Measurements from ENCODE around the gene IGSF1. TPM values are rescaled to one million over a fixed set of nuclear protein-coding genes. Genes with fewer than 3 reads are reported as not detected.
A peak's percentile ranks its signal among the peaks of the same experiment; 100 is the strongest.

IGSF1 gene
- total and polyA plus RNA-seq, 12 donors = 0.19 to 21.4 (median 4.2) TPM

DNA sequence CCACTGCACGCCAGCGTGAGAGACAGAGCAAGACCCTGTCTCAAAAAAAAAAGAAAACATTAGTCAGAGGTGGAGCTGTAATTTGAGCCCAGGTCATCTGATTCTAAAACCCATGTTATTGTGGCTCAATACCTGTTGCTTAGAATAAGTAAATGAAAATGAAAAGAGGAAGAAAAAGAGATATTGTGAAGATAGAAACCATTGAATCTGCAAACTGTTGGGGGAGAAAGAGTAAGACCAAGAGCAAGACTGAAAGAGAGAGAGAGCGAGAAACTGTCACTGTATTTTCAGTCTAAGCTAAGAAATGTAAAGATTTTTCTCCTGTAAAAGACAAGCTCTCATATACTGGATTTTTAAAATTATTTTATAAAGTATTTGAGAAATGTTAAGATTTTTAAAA lies 9.7 kb upstream of the IGSF1 start:
- H3K27me3 ChIP-seq = peaks cover 0 to 70% (median 0%) of the 10 kb centered on the region in 7 donors
- no peaks in the 10 kb centered on the region for H3K4me1 ChIP-seq
- no peak overlapping the region for H3K27ac ChIP-seq
- no peaks in the 10 kb centered on the region for H3K9me3 ChIP-seq
- DNase-seq = no peak
- TF ChIP-seq CTCF (IDR thresholded peaks at IDR 0.05) = no peak
- WGBS, 2 donors = 79 to 80% methylated on average over 3 of the region's 3 CpGs
- no peak overlapping the region for H3K4me3 ChIP-seq
- no peak for ATAC-seq
- no peaks in the 10 kb centered on the region for H3K36me3 ChIP-seq
- intact Hi-C loops (cut with DNase I) = no loop called here

DNA sequence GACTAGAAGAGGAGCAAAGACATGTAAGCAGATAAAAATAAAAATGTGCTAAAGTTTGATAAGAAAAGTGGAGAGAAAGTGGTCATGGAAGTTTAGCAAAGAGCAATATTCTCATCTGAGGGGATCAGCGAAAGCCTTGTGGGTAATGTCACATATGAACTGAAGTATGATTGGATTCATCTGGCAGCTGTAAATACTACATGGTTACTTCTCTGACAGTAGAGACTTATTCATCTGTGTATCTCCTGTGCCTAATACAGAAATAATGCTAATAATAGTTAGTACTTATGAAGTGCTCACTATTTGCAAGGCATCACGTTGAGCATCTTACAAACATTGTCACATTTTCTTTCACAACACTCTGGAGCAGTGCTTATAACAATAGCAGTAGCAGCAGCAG lies 8.9 kb upstream of the IGSF1 start:
- TF ChIP-seq CTCF (IDR thresholded peaks at IDR 0.05) = no peak
- no peaks in the 10 kb centered on the region for H3K4me1 ChIP-seq
- intact Hi-C loops (cut with DNase I) = no loop called here
- H3K27ac ChIP-seq = no peak overlapping the region
- H3K27me3 ChIP-seq = peaks cover 0 to 76% (median 0%) of the 10 kb centered on the region in 7 donors
- 73% methylated on average over 2 of the region's 2 CpGs for WGBS, 2 donors
- H3K4me3 ChIP-seq = no peak overlapping the region
- no peaks in the 10 kb centered on the region for H3K9me3 ChIP-seq
- no peaks in the 10 kb centered on the region for H3K36me3 ChIP-seq
- ATAC-seq (no peak), DNase-seq (no peak)

GRCh38 chrX:131289527-131289926 lies 421 bp upstream of the IGSF1 start:
- no peak for DNase-seq
- H3K27me3 ChIP-seq = peaks cover 0 to 41% (median 0%) of the 10 kb centered on the region in 7 donors
- no peak for ATAC-seq

DNA sequence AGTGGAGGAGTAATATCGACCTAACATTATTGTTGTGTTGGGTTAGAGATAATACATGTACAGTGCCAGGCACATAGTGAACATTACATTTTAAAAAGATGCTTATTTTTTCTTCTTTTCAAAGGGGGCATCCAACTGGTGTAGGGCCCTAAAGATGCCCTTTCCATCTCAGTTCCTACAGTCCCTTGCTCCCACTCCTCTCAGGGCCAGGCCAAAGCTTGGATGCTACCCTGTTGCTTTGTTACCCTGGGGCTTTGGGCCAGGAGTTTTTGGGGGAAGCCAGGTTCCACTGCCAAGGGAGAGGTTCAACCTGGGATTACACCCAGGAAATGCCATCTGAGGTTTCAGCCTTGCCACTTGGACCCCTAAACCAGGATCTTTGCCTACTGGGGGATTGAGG lies 918 bp downstream of the IGSF1 start:
- no peaks in the 10 kb centered on the region for H3K4me1 ChIP-seq
- no peaks in the 10 kb centered on the region for H3K36me3 ChIP-seq
- H3K27me3 ChIP-seq = peaks cover 0 to 30% (median 0%) of the 10 kb centered on the region in 7 donors
- WGBS, 2 donors = 35 to 57% methylated on average over 1 of the region's 1 CpG
- no peaks in the 10 kb centered on the region for H3K9me3 ChIP-seq
- no peak overlapping the region for H3K4me3 ChIP-seq
- no peak for DNase-seq
- no peak for TF ChIP-seq CTCF (IDR thresholded peaks at IDR 0.05)
- intact Hi-C loops (cut with DNase I) = no loop called here
- no peak for ATAC-seq
- no peak overlapping the region for H3K27ac ChIP-seq

More at GRCh38 chrX:131289527-131289926, 421 bp upstream of the IGSF1 start:
- TF ChIP-seq CTCF (IDR thresholded peaks at IDR 0.05) = no peak
- H3K27ac ChIP-seq = no peak overlapping the region
- WGBS, 2 donors = 21% methylated on average over 4 of the region's 4 CpGs
- peak overlapping the region in 3 of 10 donors; percentile 28 to 41 (median 40) for H3K4me3 ChIP-seq
- H3K9me3 ChIP-seq = no peaks in the 10 kb centered on the region
- intact Hi-C loops (cut with DNase I) = no loop called here
- H3K4me1 ChIP-seq = no peaks in the 10 kb centered on the region
- no peaks in the 10 kb centered on the region for H3K36me3 ChIP-seq

Data from heart right ventricle (tissue), 16 donors.